Endothelial cell of umbilical vein (primary cell): ENCODE data around the gene AAR2. TPM values are rescaled to one million over a fixed set of nuclear protein-coding genes. Genes with fewer than 3 reads are reported as not detected.

Experiments
- BruUV-seq: library from RNA; stranded (reverse); fragments of 400-500 nt; replicated peaks from 2 replicates; lab custom pipeline; 2021; lab: Mats Ljungman, UMichigan
- CTCF ChIA-PET: fragments of 300-600, 350-600 bp; sonication (Branson Sonifier 250); formaldehyde crosslinking; loops from one replicate; lab custom pipeline; 2021; ENCODE audit warnings: antibody characterized with exemption, inconsistent platforms; lab: Charles Lee
- POLR2A ChIA-PET: fragments of 300-600, 350-600 bp; sonication (Branson Sonifier 250); formaldehyde crosslinking; loops from one replicate; lab custom pipeline; 2021; ENCODE audit warnings: antibody characterized with exemption, inconsistent platforms; lab: Charles Lee
- DNase-seq: peaks from one replicate; pipeline ENCODE4 v3.0.0-alpha.2; 2011; ENCODE audit warnings: low read depth, low spot score
- FAIRE-seq: peaks from 2 replicates; lab custom pipeline; 2011; peaks lifted over from hg19 to GRCh38; lab: Jason Lieb, UNC
- H2AFZ ChIP-seq: 2 replicates; pipeline ENCODE4 v1.6.0; 2012; ENCODE audit warnings: low read depth, low read length, control low read depth, inconsistent platforms
- H3K27ac ChIP-seq: 2 replicates; pipeline ENCODE4 v1.5.1; 2011; ENCODE audit warnings: low read depth, mild to moderate bottlenecking, control low read depth, low read length, moderate library complexity; ENCODE audit not compliant: insufficient read depth
- H3K27me3 ChIP-seq, 2 experiments: 2 replicates each; pipeline versions ENCODE4 v1.6.0 to v1.6.1; 2011; ENCODE audit warnings: low read length in 2 of 2, mixed read lengths in 1 of 2; ENCODE audit not compliant: control insufficient read depth in 2 of 2, insufficient read depth in 2 of 2
- H3K36me3 ChIP-seq, 2 experiments: 2 replicates in 1 of 2; 3 replicates in 1 of 2; pipeline ENCODE4 v1.5.1; 2011; ENCODE audit warnings: low read length in 2 of 2, mild to moderate bottlenecking in 1 of 2, moderate library complexity in 1 of 2; ENCODE audit not compliant: control insufficient read depth in 2 of 2, insufficient read depth in 2 of 2; ENCODE audit errors: extremely low read depth in 1 of 2
- H3K4me1 ChIP-seq: 3 replicates; pipeline ENCODE4 v1.5.1; 2011; ENCODE audit warnings: mild to moderate bottlenecking, low read length; ENCODE audit not compliant: control insufficient read depth, insufficient read depth; ENCODE audit errors: extremely low read depth
- H3K4me2 ChIP-seq: 2 replicates; pipeline ENCODE4 v1.6.1; 2011; ENCODE audit warnings: low read length, control low read depth, mixed read lengths; ENCODE audit not compliant: insufficient read depth
- H3K4me3 ChIP-seq, 3 experiments: fragments of 200-600 bp in 1 of 3; sonication (generic), shearing (Covaris generic) in 1 of 3; replicated peaks in 1 of 3; 2 replicates each; pipeline ENCODE4 v1.5.1; 2011 to 2016; ENCODE audit warnings: control low read depth in 3 of 3, low read length in 3 of 3, mild to moderate bottlenecking in 2 of 3, inconsistent platforms in 1 of 3, low read depth in 1 of 3, moderate library complexity in 1 of 3; ENCODE audit not compliant: insufficient read depth in 1 of 3
- H3K79me2 ChIP-seq: 2 replicates; pipeline ENCODE4 v1.6.0; 2012; ENCODE audit warnings: low read length, inconsistent platforms; ENCODE audit not compliant: control insufficient read depth, insufficient read depth
- H3K9ac ChIP-seq: replicated peaks from 2 replicates; pipeline ENCODE3; 2011; ENCODE audit warnings: low read length, control low read depth; ENCODE audit not compliant: insufficient read depth; ENCODE audit errors: extremely low read depth
- H3K9me1 ChIP-seq: replicated peaks from 3 replicates; pipeline ENCODE4 v1.6.0; 2011; ENCODE audit warnings: mild to moderate bottlenecking, low read length; ENCODE audit not compliant: control insufficient read depth, insufficient read depth; ENCODE audit errors: extremely low read depth
- H3K9me3 ChIP-seq: replicated peaks from 2 replicates; pipeline ENCODE4 v1.5.1; 2012; ENCODE audit warnings: low read length, inconsistent platforms; ENCODE audit not compliant: control insufficient read depth, insufficient read depth
- H4K20me1 ChIP-seq: replicated peaks from 2 replicates; pipeline ENCODE3; 2011; ENCODE audit warnings: mild to moderate bottlenecking, low read length; ENCODE audit not compliant: control insufficient read depth, insufficient read depth; ENCODE audit errors: extremely low read depth
- EZH2 ChIP-seq: IDR thresholded peaks from 2 replicates; pipeline ENCODE4 v1.6.1; 2012; ENCODE audit warnings: borderline replicate concordance, low read depth, mild to moderate bottlenecking, moderate library complexity, low read length, inconsistent platforms; ENCODE audit not compliant: severe bottlenecking
- GATA2 ChIP-seq: IDR thresholded peaks from 2 replicates; pipeline ENCODE4 v1.7.0; 2011; ENCODE audit warnings: low read depth, mild to moderate bottlenecking, moderate library complexity, mixed read lengths, low read length; ENCODE audit not compliant: insufficient read length, insufficient read depth
- dilution Hi-C: fragments of 300-500 bp; cut with MboI; formaldehyde crosslinking; loops from one replicate; pipeline ENCODE4 v1.15.0; 2019; ENCODE audit warnings: low sequenced_read_pairs; ENCODE audit not compliant: extremely low pct_ligation_motif_present
- intact Hi-C: fragments of 100-400 bp; cut with micrococcal nuclease; formaldehyde crosslinking; loops from one replicate; pipeline ENCODE4 v1.10.0; 2022
- polyA plus RNA-seq, 4 experiments: library from polyadenylated mRNA; depleted of rRNA in 3 of 4; stranded (reverse) in 3 of 4; unstranded in 1 of 4; fragments of >200 nt; gene quantifications; 2 replicates each; pipeline versions ENCODE4 v1.2.1 to v1.2.3, GENCODE V29; 2011 to 2012; ENCODE audit warnings: missing spikeins in 1 of 4
- total RNA-seq: library from RNA; stranded (reverse); gene quantifications from 2 replicates; pipeline ENCODE4 v1.2.3, GENCODE V29; 2021
- TF ChIP-seq, protein P1 (sequence below), 2 donors: IDR thresholded peaks; 1 replicate in 1 of 2; 2 replicates in 1 of 2; pipeline ENCODE4 v1.5.1; 2011; ENCODE audit warnings: low read length in 2 of 2, mild to moderate bottlenecking in 2 of 2, moderate library complexity in 2 of 2, control low read depth in 1 of 2, inconsistent platforms in 1 of 2, low read depth in 1 of 2; ENCODE audit not compliant: insufficient read depth in 1 of 2; ENCODE audit errors: extremely low read depth in 1 of 2

The AAR2 gene
- total and polyA plus RNA-seq, 2 donors (not counting 3 experiments of a cell fraction or from before 2014, with no cell fraction given), result 21.9 to 29.4 TPM

- intact Hi-C loops, result no loop called here
- BruUV-seq, result no TSS peak
Observed at GRCh38 chr20:36262440-36262839, 26.2 kb downstream of the AAR2 start.

More at GRCh38 chr20:36262440-36262839, 26.2 kb downstream of the AAR2 start:
- no peak overlapping the region for H3K4me3 ChIP-seq
- no peaks in the 10 kb centered on the region for H3K9me1 ChIP-seq
- H3K9me3 ChIP-seq, result no peaks in the 10 kb centered on the region
- H2AFZ ChIP-seq, result no peak overlapping the region
- H3K4me2 ChIP-seq, result no peak overlapping the region
- TF ChIP-seq EZH2, result no peak
- TF ChIP-seq GATA2, result no peak
- TF ChIP-seq, protein P1, sequence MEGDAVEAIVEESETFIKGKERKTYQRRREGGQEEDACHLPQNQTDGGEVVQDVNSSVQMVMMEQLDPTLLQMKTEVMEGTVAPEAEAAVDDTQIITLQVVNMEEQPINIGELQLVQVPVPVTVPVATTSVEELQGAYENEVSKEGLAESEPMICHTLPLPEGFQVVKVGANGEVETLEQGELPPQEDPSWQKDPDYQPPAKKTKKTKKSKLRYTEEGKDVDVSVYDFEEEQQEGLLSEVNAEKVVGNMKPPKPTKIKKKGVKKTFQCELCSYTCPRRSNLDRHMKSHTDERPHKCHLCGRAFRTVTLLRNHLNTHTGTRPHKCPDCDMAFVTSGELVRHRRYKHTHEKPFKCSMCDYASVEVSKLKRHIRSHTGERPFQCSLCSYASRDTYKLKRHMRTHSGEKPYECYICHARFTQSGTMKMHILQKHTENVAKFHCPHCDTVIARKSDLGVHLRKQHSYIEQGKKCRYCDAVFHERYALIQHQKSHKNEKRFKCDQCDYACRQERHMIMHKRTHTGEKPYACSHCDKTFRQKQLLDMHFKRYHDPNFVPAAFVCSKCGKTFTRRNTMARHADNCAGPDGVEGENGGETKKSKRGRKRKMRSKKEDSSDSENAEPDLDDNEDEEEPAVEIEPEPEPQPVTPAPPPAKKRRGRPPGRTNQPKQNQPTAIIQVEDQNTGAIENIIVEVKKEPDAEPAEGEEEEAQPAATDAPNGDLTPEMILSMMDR (IDR thresholded peaks at IDR 0.05; ENCODE audit: extremely low read depth in 1 of 2, insufficient read depth in 1 of 2, low read depth in 1 of 2, low read length in 2 of 2), result no peak
- no peaks in the 10 kb centered on the region for H4K20me1 ChIP-seq
- H3K9ac ChIP-seq, result no peak overlapping the region
- dilution Hi-C loops, result no loop called here
- no peaks in the 10 kb centered on the region for H3K27me3 ChIP-seq
- H3K27ac ChIP-seq, result no peak overlapping the region
- DNase-seq (no peak), FAIRE-seq (no peak)
- no peaks in the 10 kb centered on the region for H3K79me2 ChIP-seq
- H3K4me1 ChIP-seq, result no peaks in the 10 kb centered on the region
- ChIA-PET POLR2A (no interaction called here), CTCF (interaction anchor here (1.4 kb wide), 1 partner anchor 11 kb away, joined by 7 read pairs; no protein-coding TSS in a partner anchor)
- no peaks in the 10 kb centered on the region for H3K36me3 ChIP-seq
